Esophagus muscularis mucosa (tissue), 3 donors: ENCODE measurements around the gene GALNT7.

Experiments used
- CTCF ChIP-seq, 3 experiments: fragments of 200-600 bp in 2 of 3; fragments of 450-650 bp in 1 of 3; sonication (generic) in 2 of 3; IDR thresholded peaks; one replicate each; pipeline ENCODE4 v1.5.1; 2017 to 2019; ENCODE audit warnings: antibody characterized with exemption in 3 of 3, mild to moderate bottlenecking in 2 of 3, moderate library complexity in 1 of 3
- POLR2A ChIP-seq: fragments of 450-650 bp; IDR thresholded peaks from one replicate; pipeline ENCODE4 v1.6.1; 2017; ENCODE audit warnings: antibody characterized with exemption, moderate library complexity, mild to moderate bottlenecking, low read depth

- no peak for TF ChIP-seq CTCF (IDR thresholded peaks at IDR 0.05)
- TF ChIP-seq POLR2A: no peak
Measured at GRCh38 chr4:173169428-173170181, 994 bp downstream of the GALNT7 start.
